Smooth muscle cell (in vitro differentiated cells): ENCODE results near the gene CX3CR1. TPM values are rescaled to one million over a fixed set of nuclear protein-coding genes. Genes with fewer than 3 reads are reported as not detected.

Source experiments
- DNase-seq: peaks from one replicate; lab custom pipeline; 2025; ENCODE audit not compliant: unreplicated experiment; lab: John Stamatoyannopoulos, UW
- H2AFZ ChIP-seq: fragments of 200-600 bp; sonication (generic); 2 replicates; pipeline ENCODE4 v1.6.0; 2016; ENCODE audit warnings: antibody characterized with exemption, low read depth, mild to moderate bottlenecking
- H3F3A ChIP-seq: fragments of 200-600 bp; sonication (generic); 2 replicates; pipeline ENCODE4 v1.6.0; 2017; ENCODE audit warnings: antibody characterized with exemption, low read depth
- H3K27ac ChIP-seq: fragments of 200-600 bp; sonication (generic); 2 replicates; pipeline ENCODE4 v1.5.1; 2016; ENCODE audit warnings: low read depth, mild to moderate bottlenecking
- H3K27me3 ChIP-seq: fragments of 200-600 bp; sonication (generic); 2 replicates; pipeline ENCODE4 v1.6.1; 2016; ENCODE audit warnings: low read depth, mild to moderate bottlenecking
- H3K36me3 ChIP-seq: fragments of 200-600 bp; sonication (generic); 2 replicates; pipeline ENCODE4 v1.5.1; 2016; ENCODE audit warnings: low read depth
- H3K4me1 ChIP-seq: fragments of 200-600 bp; sonication (generic); 2 replicates; pipeline ENCODE4 v1.5.1; 2016; ENCODE audit warnings: low read depth
- H3K4me2 ChIP-seq: fragments of 200-600 bp; sonication (generic); 2 replicates; pipeline ENCODE4 v1.6.0; 2016; ENCODE audit warnings: mild to moderate bottlenecking
- H3K4me3 ChIP-seq: fragments of 200-600 bp; sonication (generic); 2 replicates; pipeline ENCODE4 v1.5.1; 2016; ENCODE audit warnings: mild to moderate bottlenecking
- H3K79me2 ChIP-seq: fragments of 200-600 bp; sonication (generic); 2 replicates; pipeline ENCODE4 v1.6.0; 2016; ENCODE audit warnings: low read depth, mild to moderate bottlenecking
- H3K9ac ChIP-seq: fragments of 200-600 bp; sonication (generic); 2 replicates; pipeline ENCODE4 v1.6.0; 2016; ENCODE audit warnings: low read depth
- H3K9me3 ChIP-seq: fragments of 200-600 bp; sonication (generic); replicated peaks from 2 replicates; pipeline ENCODE4 v1.5.1; 2016; ENCODE audit warnings: low read depth
- H4K20me1 ChIP-seq: fragments of 200-600 bp; sonication (generic); 2 replicates; pipeline ENCODE4 v1.6.0; 2016; ENCODE audit warnings: low read depth
- WGBS: methylation state at CpG from one replicate; pipeline ENCODE4 v1.1.7; 2016; ENCODE audit warnings: low lambda C conversion rate; 5-methylcytosine and 5-hydroxymethylcytosine counted together
- polyA plus RNA-seq: library from polyadenylated mRNA; unstranded; fragments of >200 nt; fragmentation: Nextera tagmentation; extraction: Ambion mirVana; gene quantifications from 2 replicates; pipeline ENCODE4 v1.2.1, GENCODE V29; 2016
- total RNA-seq: library from RNA; depleted of rRNA; stranded (reverse); fragments of >200 nt; gene quantifications from 2 replicates; pipeline ENCODE4 v1.2.3, GENCODE V29; 2014
- TF ChIP-seq, protein P1 (sequence below): fragments of 200-600 bp; sonication (generic); IDR thresholded peaks from 2 replicates; pipeline ENCODE4 v1.5.1; 2017; ENCODE audit warnings: borderline replicate concordance, mild to moderate bottlenecking, antibody characterized with exemption; ENCODE audit not compliant: insufficient read depth, poor library complexity, severe bottlenecking

Gene CX3CR1
- total and polyA plus RNA-seq, 2 experiments from 2014 or later, result not detected

GRCh38 chr3:39254806-39255449 lies 24.9 kb downstream of the CX3CR1 start:
- Histone ChIP-seq H3K27ac (no peak overlapping the region), H3K36me3 (no peaks in the 10 kb centered on the region), H4K20me1 (no peaks in the 10 kb centered on the region), H3K4me1 (peaks cover 5% of the 10 kb centered on the region), H3K4me3 (no peak overlapping the region), H3F3A (no peaks in the 10 kb centered on the region), H3K27me3 (peaks cover 14% of the 10 kb centered on the region), H3K79me2 (no peaks in the 10 kb centered on the region), H3K4me2 (no peak overlapping the region), H2AFZ (no peak overlapping the region), H3K9me3 (no peaks in the 10 kb centered on the region), H3K9ac (no peak overlapping the region)
- TF ChIP-seq, protein P1, sequence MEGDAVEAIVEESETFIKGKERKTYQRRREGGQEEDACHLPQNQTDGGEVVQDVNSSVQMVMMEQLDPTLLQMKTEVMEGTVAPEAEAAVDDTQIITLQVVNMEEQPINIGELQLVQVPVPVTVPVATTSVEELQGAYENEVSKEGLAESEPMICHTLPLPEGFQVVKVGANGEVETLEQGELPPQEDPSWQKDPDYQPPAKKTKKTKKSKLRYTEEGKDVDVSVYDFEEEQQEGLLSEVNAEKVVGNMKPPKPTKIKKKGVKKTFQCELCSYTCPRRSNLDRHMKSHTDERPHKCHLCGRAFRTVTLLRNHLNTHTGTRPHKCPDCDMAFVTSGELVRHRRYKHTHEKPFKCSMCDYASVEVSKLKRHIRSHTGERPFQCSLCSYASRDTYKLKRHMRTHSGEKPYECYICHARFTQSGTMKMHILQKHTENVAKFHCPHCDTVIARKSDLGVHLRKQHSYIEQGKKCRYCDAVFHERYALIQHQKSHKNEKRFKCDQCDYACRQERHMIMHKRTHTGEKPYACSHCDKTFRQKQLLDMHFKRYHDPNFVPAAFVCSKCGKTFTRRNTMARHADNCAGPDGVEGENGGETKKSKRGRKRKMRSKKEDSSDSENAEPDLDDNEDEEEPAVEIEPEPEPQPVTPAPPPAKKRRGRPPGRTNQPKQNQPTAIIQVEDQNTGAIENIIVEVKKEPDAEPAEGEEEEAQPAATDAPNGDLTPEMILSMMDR, result no peak
- 50% methylated on average over 2 of the region's 2 CpGs for WGBS
- no peak for DNase-seq

GRCh38 chr3:39251576-39251975 lies 28.3 kb downstream of the CX3CR1 start:
- H3K36me3 ChIP-seq, result no peaks in the 10 kb centered on the region
- H2AFZ ChIP-seq, result no peak overlapping the region
- no peaks in the 10 kb centered on the region for H3K9me3 ChIP-seq
- H3F3A ChIP-seq, result no peaks in the 10 kb centered on the region
- no peak overlapping the region for H3K27ac ChIP-seq
- H4K20me1 ChIP-seq, result no peaks in the 10 kb centered on the region
- H3K9ac ChIP-seq, result no peak overlapping the region
- H3K4me3 ChIP-seq, result no peak overlapping the region
- H3K4me2 ChIP-seq, result no peak overlapping the region
- H3K4me1 ChIP-seq, result no peaks in the 10 kb centered on the region
- no peak for DNase-seq
- no peaks in the 10 kb centered on the region for H3K79me2 ChIP-seq
- TF ChIP-seq, protein P1, result no peak
- H3K27me3 ChIP-seq, result peaks cover 11% of the 10 kb centered on the region
- WGBS, result 78% methylated on average over 5 of the region's 5 CpGs

DNA sequence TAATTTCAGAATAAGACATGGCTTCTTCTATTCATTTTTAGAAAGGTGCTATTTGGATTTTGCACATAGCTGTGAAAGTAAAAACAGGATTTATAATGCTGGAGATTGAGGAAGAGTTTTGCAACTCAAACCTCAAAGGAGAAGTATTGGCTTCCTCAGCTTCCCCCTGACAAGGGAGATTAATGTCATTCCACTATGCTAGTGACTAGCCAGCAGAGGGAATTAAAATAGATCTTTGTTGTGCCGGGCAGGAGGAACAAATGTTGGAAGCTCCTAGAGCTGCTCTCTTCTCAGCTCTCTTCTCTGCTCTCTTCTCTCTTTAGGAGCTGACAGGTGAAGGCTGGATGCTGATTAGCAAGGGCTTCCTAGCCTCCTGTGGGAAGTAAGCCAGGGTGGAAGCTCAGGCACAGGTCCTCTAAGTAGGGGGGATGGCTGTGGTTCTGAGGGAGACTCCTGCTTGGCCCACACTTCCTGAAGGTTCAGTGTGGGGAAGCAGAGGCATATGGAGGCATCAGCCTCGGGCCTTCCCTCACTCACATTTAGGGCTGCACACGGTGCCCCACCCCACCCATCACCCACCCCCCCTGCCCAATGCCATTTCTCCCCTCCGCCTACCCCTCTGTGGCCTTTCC lies 29.6 kb downstream of the CX3CR1 start:
- Histone ChIP-seq H3K9ac (no peak overlapping the region), H3K27me3 (peaks cover 11% of the 10 kb centered on the region), H3K4me1 (no peaks in the 10 kb centered on the region), H3K4me3 (no peak overlapping the region), H4K20me1 (no peaks in the 10 kb centered on the region), H2AFZ (no peak overlapping the region), H3F3A (no peaks in the 10 kb centered on the region), H3K4me2 (no peak overlapping the region), H3K27ac (no peak overlapping the region), H3K36me3 (no peaks in the 10 kb centered on the region), H3K79me2 (no peaks in the 10 kb centered on the region), H3K9me3 (no peaks in the 10 kb centered on the region)
- DNase-seq, result no peak
- WGBS, result 73% methylated on average over 4 of the region's 4 CpGs
- TF ChIP-seq, protein P1, result no peak
